M059J (cell line): ENCODE measurements around the gene DNAJC7. TPM values are rescaled to one million over a fixed set of nuclear protein-coding genes. Genes with fewer than 3 reads are reported as not detected.
A peak's percentile ranks its signal among the peaks of the same experiment; 100 is the strongest.

ENCODE experiments used
- DNase-seq: peaks from one replicate; pipeline ENCODE4 v3.0.0-alpha.2; 2012; ENCODE audit warnings: low read depth
- total RNA-seq: library from RNA; depleted of rRNA; stranded (reverse); fragments of >200 nt; shearing (Covaris generic); gene quantifications from 2 replicates; pipeline ENCODE4 v1.2.3, GENCODE V29; 2014

The DNAJC7 gene
- total RNA-seq, 1 experiment from 2014 or later, result 66.6 TPM

- DNase-seq, result no peak
These were observed 41.0 kb downstream of the DNAJC7 start for GRCh38 chr17:41976142-41976768.

- DNase-seq, result peak; percentile 53
These were observed 41.8 kb downstream of the DNAJC7 start for GRCh38 chr17:41975099-41976083.

- no peak for DNase-seq
These were observed 42.6 kb downstream of the DNAJC7 start for GRCh38 chr17:41974658-41975057.

GRCh38 chr17:41974031-41974430 is 43.2 kb downstream of the DNAJC7 start:
- no peak for DNase-seq

- no peak for DNase-seq
These were observed 43.8 kb downstream of the DNAJC7 start for GRCh38 chr17:41973408-41973811.

GRCh38 chr17:41972571-41973407 is 44.5 kb downstream of the DNAJC7 start:
- peak; percentile 36 for DNase-seq

- no peak for DNase-seq
These were observed 45.3 kb downstream of the DNAJC7 start for GRCh38 chr17:41971721-41972523.

GRCh38 chr17:41970901-41971331 is 46.3 kb downstream of the DNAJC7 start:
- no peak for DNase-seq

- no peak for DNase-seq
These were observed 48.6 kb downstream of the DNAJC7 start for GRCh38 chr17:41968676-41969075.

GRCh38 chr17:41967921-41968578 is 49.2 kb downstream of the DNAJC7 start:
- no peak for DNase-seq

- DNase-seq, result no peak
These were observed 49.9 kb downstream of the DNAJC7 start for GRCh38 chr17:41967141-41967920.

GRCh38 chr17:41966463-41967140 is 50.6 kb downstream of the DNAJC7 start, which contains the start of gene CNP:
Gene CNP (plus strand): TSS chr17:41966795. CDS start chr17:41966885, 90 bp downstream.
- DNase-seq, result peak; percentile 86

- DNase-seq, result peak; percentile 61
These were observed 51.4 kb downstream of the DNAJC7 start for GRCh38 chr17:41965694-41966462.

GRCh38 chr17:41962768-41963434 is 54.3 kb downstream of the DNAJC7 start:
- peak; percentile 47 for DNase-seq

GRCh38 chr17:41962111-41962510 is 55.1 kb downstream of the DNAJC7 start:
- DNase-seq, result no peak

GRCh38 chr17:41959336-41960095 is 57.7 kb downstream of the DNAJC7 start:
- peak; percentile 36 for DNase-seq

GRCh38 chr17:41959030-41959335 is 58.3 kb downstream of the DNAJC7 start:
- no peak for DNase-seq
